ENCODE measurements around the gene C2CD3.

The C2CD3 gene

GRCh38 chr11:74033046-74033445, 137.8 kb downstream of the C2CD3 start:
- no peak for TF ChIP-seq CTCF (IDR thresholded peaks at IDR 0.05; ENCODE audit: insufficient read depth, low read depth, low read length, missing control alignments)
- no peak for DNase-seq (ENCODE audit: low read depth)
- H3K4me3 ChIP-seq (ENCODE audit: low read length), result no peak overlapping the region

GRCh38 chr11:74030723-74031676, 139.8 kb downstream of the C2CD3 start:
- no peak for DNase-seq (ENCODE audit: low read depth)
- no peak overlapping the region for H3K4me3 ChIP-seq (ENCODE audit: low read length)
- TF ChIP-seq CTCF (IDR thresholded peaks at IDR 0.05; ENCODE audit: insufficient read depth, low read depth, low read length, missing control alignments), result no peak

- DNase-seq (ENCODE audit: low read depth), result peak; percentile 68
- no peak overlapping the region for H3K4me3 ChIP-seq (ENCODE audit: low read length)
- no peak for TF ChIP-seq CTCF (IDR thresholded peaks at IDR 0.05; ENCODE audit: insufficient read depth, low read depth, low read length, missing control alignments)
Observed at GRCh38 chr11:74025467-74026166, 145.2 kb downstream of the C2CD3 start.

- H3K4me3 ChIP-seq (ENCODE audit: low read length), result no peak overlapping the region
- no peak for TF ChIP-seq CTCF (IDR thresholded peaks at IDR 0.05; ENCODE audit: insufficient read depth, low read depth, low read length, missing control alignments)
- DNase-seq (ENCODE audit: low read depth), result peak; percentile 75
Observed at GRCh38 chr11:74024261-74025029, 146.4 kb downstream of the C2CD3 start.

DNA sequence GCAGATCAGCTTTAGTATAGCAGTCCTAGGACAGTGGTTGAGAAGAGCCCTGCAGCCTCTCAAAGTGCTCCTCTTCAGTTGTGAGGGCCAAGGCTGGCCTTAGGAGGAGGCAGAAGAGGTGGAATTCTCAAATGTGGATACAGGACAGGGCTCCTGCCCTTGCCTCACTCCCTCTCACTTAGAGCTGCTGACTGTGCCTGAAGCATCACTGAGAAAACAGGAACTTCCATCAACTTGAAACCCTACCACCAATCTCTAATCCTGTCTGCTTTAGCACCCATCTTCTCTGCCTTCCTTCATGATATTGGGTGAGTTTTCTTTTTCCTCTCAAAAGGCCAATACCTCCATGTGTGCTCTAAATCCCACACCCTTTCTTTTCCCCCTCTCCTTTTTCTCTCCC, 147.5 kb downstream of the C2CD3 start:
- DNase-seq (ENCODE audit: low read depth), result no peak
- TF ChIP-seq CTCF (IDR thresholded peaks at IDR 0.05; ENCODE audit: insufficient read depth, low read depth, low read length, missing control alignments), result no peak
- no peak overlapping the region for H3K4me3 ChIP-seq (ENCODE audit: low read length)

DNA sequence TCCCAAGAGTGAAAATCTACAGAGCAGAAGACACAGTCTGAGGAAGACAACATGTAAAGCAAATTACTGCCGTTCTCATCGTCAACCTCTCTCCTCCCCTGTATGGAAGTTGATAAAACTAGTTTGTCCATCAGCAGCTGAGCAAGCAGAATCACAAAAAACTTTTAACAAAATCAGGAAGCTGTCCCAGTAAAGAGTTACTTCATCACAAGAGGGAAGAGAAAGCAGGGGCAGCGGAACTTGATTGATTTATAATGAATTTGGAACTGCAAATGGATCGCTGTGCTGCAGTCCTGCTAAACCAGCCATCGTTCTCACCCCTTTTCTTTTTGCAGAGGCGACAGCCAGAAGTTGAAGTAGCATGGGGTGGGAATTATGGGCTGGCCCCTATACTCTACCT, 148.3 kb downstream of the C2CD3 start:
- TF ChIP-seq CTCF (IDR thresholded peaks at IDR 0.05; ENCODE audit: insufficient read depth, low read depth, low read length, missing control alignments), result no peak
- DNase-seq (ENCODE audit: low read depth), result no peak
- no peak overlapping the region for H3K4me3 ChIP-seq (ENCODE audit: low read length)
